Measurements from ENCODE around the gene TBC1D17. TPM values are rescaled to one million over a fixed set of nuclear protein-coding genes. Genes with fewer than 3 reads are reported as not detected.

TBC1D17 gene
- total RNA-seq, 3 donors from 2014 or later, result 21.0 to 31.8 (median 30.4) TPM

- H3K4me1 ChIP-seq, result no peaks in the 10 kb centered on the region
- H3K27me3 ChIP-seq, result no peaks in the 10 kb centered on the region
- no peak for DNase-seq (ENCODE audit: low spot score in 2 of 2)
- H3K4me3 ChIP-seq, result no peak overlapping the region
- H3K36me3 ChIP-seq, result peaks cover 9% of the 10 kb centered on the region
- intact Hi-C loops (cut with DNase I; ENCODE audit: low total_unique reads), result no loop called here
- no peak overlapping the region for H3K27ac ChIP-seq
- no peak for TF ChIP-seq POLR2A (IDR thresholded peaks at IDR 0.05)
- TF ChIP-seq, protein P1, sequence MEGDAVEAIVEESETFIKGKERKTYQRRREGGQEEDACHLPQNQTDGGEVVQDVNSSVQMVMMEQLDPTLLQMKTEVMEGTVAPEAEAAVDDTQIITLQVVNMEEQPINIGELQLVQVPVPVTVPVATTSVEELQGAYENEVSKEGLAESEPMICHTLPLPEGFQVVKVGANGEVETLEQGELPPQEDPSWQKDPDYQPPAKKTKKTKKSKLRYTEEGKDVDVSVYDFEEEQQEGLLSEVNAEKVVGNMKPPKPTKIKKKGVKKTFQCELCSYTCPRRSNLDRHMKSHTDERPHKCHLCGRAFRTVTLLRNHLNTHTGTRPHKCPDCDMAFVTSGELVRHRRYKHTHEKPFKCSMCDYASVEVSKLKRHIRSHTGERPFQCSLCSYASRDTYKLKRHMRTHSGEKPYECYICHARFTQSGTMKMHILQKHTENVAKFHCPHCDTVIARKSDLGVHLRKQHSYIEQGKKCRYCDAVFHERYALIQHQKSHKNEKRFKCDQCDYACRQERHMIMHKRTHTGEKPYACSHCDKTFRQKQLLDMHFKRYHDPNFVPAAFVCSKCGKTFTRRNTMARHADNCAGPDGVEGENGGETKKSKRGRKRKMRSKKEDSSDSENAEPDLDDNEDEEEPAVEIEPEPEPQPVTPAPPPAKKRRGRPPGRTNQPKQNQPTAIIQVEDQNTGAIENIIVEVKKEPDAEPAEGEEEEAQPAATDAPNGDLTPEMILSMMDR (IDR thresholded peaks at IDR 0.05), result no peak
- no peak for TF ChIP-seq POLR2AphosphoS5 (IDR thresholded peaks at IDR 0.05)
- no peaks in the 10 kb centered on the region for H3K9me3 ChIP-seq
These were observed 32.7 kb downstream of the TBC1D17 start for GRCh38 chr19:49910179-49910578.

DNA sequence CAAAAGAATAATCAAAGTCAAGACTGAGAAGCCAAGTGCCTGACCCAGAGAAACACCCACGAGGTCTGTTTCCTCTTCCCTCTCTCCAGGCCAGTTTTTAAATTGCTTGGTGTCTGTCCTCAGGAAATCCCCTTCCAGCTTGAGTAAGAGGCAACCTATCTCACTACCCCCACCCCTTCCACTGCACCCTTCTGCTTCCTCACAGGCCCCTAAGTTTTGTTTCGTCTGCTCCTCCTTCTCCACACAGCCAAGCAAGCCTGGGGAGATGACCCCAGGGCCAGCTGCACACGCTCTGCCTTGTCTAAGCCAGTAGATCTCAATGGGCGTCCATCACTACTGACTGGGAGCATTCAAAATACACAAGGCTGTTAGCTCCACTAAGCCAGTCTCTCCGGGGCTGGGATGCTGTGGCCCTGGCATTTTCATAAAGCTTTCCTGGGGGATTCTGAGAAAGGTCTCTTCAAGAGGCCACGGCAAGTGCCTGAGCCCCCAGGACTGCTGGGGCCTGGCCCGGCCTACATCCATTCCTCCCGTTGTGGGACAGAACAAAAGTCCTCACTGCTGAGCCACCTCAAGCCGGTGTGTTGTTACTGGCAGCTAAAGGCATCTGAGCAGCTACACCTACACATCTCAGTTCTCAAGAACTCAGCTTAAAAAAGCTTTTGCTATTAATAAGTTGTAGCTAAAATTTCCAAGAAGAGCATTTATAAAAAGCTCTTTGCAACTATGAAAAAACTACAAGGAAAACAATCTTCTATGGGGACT lies 34.1 kb downstream of the TBC1D17 start:
- intact Hi-C loops (cut with DNase I; ENCODE audit: low total_unique reads), result no loop called here
- Histone ChIP-seq H3K36me3 (peaks cover 9% of the 10 kb centered on the region), H3K27me3 (no peaks in the 10 kb centered on the region), H3K27ac (peak overlapping the region in 1 of 2 donors; percentile 38), H3K9me3 (no peaks in the 10 kb centered on the region), H3K4me1 (no peaks in the 10 kb centered on the region), H3K4me3 (no peak overlapping the region)
- TF ChIP-seq POLR2A (IDR thresholded peaks at IDR 0.05) (no peak), POLR2AphosphoS5 (IDR thresholded peaks at IDR 0.05) (no peak)
- TF ChIP-seq, protein P1 (IDR thresholded peaks at IDR 0.05), result no peak
- DNase-seq (ENCODE audit: low spot score in 2 of 2), result no peak

DNA sequence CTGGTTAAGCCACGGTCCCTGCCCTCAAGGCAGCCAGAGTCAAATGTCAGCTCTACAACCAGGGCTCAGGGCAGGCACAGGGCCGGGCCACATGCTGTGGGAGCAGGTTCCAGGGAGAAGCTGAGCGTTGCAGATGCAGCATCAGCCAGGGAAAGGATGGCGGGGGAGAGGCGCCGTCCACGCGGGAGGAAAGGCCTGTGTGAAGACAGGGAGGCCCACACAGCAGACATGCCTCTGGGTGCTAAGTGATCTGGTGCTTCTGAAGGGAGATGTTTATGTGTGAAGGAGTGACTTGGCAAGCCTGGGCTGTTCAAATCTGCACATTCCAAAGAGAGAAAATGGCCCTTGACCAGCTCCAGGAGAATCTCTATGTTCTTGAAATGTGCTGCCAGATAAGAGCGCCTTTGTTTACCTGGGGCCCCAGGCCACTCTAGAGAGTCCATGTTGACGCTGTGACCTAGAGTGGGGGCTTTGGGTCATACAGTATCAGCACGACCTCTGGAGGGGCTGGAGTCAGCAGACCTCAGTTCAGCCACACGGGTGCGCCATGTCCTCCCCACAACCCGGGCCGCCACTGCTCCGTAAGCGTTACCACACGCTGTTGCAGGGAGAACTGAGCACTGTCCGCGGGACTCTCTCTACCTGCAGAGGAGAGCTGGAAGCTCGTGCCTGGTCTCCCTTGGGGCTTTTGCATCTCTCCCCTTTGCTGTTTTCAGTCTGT lies 35.6 kb downstream of the TBC1D17 start:
- Histone ChIP-seq H3K9me3 (no peaks in the 10 kb centered on the region), H3K36me3 (peaks cover 6% of the 10 kb centered on the region), H3K27me3 (no peaks in the 10 kb centered on the region), H3K4me1 (no peaks in the 10 kb centered on the region), H3K27ac (no peak overlapping the region), H3K4me3 (no peak overlapping the region)
- intact Hi-C loops (cut with DNase I; ENCODE audit: low total_unique reads), result no loop called here
- no peak for DNase-seq (ENCODE audit: low spot score in 2 of 2)
- TF ChIP-seq, protein P1 (IDR thresholded peaks at IDR 0.05), result no peak
- TF ChIP-seq POLR2AphosphoS5 (IDR thresholded peaks at IDR 0.05) (no peak), POLR2A (IDR thresholded peaks at IDR 0.05) (no peak)

- Histone ChIP-seq H3K4me3 (no peak overlapping the region), H3K9me3 (no peaks in the 10 kb centered on the region), H3K36me3 (no peaks in the 10 kb centered on the region), H3K27me3 (no peaks in the 10 kb centered on the region), H3K27ac (no peak overlapping the region), H3K4me1 (no peaks in the 10 kb centered on the region)
- TF ChIP-seq, protein P1 (IDR thresholded peaks at IDR 0.05), result no peak
- TF ChIP-seq POLR2AphosphoS5 (IDR thresholded peaks at IDR 0.05) (no peak), POLR2A (IDR thresholded peaks at IDR 0.05) (no peak)
- intact Hi-C loops (cut with DNase I; ENCODE audit: low total_unique reads), result no loop called here
- no peak for DNase-seq (ENCODE audit: low spot score in 2 of 2)
These were observed 36.2 kb downstream of the TBC1D17 start for GRCh38 chr19:49913720-49914119.

- Histone ChIP-seq H3K4me1 (no peaks in the 10 kb centered on the region), H3K36me3 (no peaks in the 10 kb centered on the region), H3K4me3 (no peak overlapping the region), H3K9me3 (no peaks in the 10 kb centered on the region), H3K27me3 (no peaks in the 10 kb centered on the region), H3K27ac (no peak overlapping the region)
- intact Hi-C loops (cut with DNase I; ENCODE audit: low total_unique reads), result no loop called here
- DNase-seq (ENCODE audit: low spot score in 2 of 2), result no peak
- no peak for TF ChIP-seq POLR2AphosphoS5 (IDR thresholded peaks at IDR 0.05)
- TF ChIP-seq, protein P1 (IDR thresholded peaks at IDR 0.05), result no peak
- TF ChIP-seq POLR2A (IDR thresholded peaks at IDR 0.05), result no peak
These were observed 37.8 kb downstream of the TBC1D17 start for GRCh38 chr19:49915271-49915670.

All from breast epithelium (tissue), 4 donors.